Suprapubic skin (tissue), 3 donors: ENCODE measurements around the gene PDE8A.

Experiments used
- POLR2A ChIP-seq, 2 donors: fragments of 450-650 bp; IDR thresholded peaks; one replicate each; pipeline ENCODE4 v1.6.1; 2017; ENCODE audit warnings: antibody characterized with exemption in 2 of 2, mild to moderate bottlenecking in 2 of 2, moderate library complexity in 2 of 2
- TF ChIP-seq, protein P1 (sequence below), 2 donors: fragments of 200-600 bp in 1 of 2; fragments of 450-650 bp in 1 of 2; sonication (generic) in 1 of 2; IDR thresholded peaks; one replicate each; pipeline ENCODE4 v1.5.1; 2016 to 2019; ENCODE audit warnings: antibody characterized with exemption in 2 of 2, mild to moderate bottlenecking in 1 of 2, moderate library complexity in 1 of 2

DNA sequence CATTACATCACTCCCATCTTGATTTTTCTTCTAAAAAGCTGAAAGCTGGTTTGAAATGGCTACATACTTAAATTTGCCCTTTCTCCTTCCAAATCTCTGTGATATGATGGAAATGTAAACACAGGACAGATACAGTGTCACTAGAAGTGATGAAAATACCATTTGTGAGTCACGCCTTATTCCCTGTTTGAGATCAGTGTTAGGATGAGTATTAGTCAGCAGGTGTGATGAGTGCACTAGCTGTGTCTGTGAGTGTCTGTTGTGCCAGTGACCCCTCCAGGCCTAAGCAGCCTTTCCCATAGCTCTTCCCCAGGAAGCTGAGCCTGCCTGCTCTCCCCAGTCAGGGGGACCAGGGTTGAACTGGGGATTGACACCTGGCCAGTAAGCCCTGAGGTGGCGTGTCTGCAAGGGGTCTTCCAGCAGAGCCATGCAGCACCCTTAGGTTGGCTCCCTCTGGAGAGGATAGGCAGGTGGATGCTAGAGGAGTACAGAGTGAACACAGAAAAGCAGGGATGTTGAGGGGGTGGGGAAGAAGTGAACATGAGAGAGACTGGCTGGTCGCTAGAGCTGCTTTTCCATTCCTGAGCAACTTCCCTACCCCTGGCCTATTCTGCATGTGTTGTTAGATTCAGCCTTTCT, 92.0 kb downstream of the PDE8A start:
- TF ChIP-seq, protein P1, sequence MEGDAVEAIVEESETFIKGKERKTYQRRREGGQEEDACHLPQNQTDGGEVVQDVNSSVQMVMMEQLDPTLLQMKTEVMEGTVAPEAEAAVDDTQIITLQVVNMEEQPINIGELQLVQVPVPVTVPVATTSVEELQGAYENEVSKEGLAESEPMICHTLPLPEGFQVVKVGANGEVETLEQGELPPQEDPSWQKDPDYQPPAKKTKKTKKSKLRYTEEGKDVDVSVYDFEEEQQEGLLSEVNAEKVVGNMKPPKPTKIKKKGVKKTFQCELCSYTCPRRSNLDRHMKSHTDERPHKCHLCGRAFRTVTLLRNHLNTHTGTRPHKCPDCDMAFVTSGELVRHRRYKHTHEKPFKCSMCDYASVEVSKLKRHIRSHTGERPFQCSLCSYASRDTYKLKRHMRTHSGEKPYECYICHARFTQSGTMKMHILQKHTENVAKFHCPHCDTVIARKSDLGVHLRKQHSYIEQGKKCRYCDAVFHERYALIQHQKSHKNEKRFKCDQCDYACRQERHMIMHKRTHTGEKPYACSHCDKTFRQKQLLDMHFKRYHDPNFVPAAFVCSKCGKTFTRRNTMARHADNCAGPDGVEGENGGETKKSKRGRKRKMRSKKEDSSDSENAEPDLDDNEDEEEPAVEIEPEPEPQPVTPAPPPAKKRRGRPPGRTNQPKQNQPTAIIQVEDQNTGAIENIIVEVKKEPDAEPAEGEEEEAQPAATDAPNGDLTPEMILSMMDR (IDR thresholded peaks at IDR 0.05), result no peak
- TF ChIP-seq POLR2A (IDR thresholded peaks at IDR 0.05), result no peak
